Left kidney (tissue), 2 donors: ENCODE results near the gene CALN1. TPM values are rescaled to one million over a fixed set of nuclear protein-coding genes. Genes with fewer than 3 reads are reported as not detected.
A peak's percentile ranks its signal among the peaks of the same experiment; 100 is the strongest.

Source experiments
- DNase-seq: peaks from one replicate; pipeline ENCODE4 v3.0.0-alpha.2; 2013
- polyA plus RNA-seq: library from polyadenylated mRNA; unstranded; fragments of 120-200 nt; gene quantifications from one replicate; pipeline ENCODE4 v1.2.1, GENCODE V29; 2013; ENCODE audit not compliant: insufficient read length

Gene CALN1
- polyA plus RNA-seq, 1 donor: 1.5 TPM

- no peak for DNase-seq
Measured at GRCh38 chr7:71793251-71793650, 618.9 kb downstream of the CALN1 start.

GRCh38 chr7:71787513-71787912 is 624.6 kb downstream of the CALN1 start:
- DNase-seq: no peak

GRCh38 chr7:71785216-71785615 is 626.9 kb downstream of the CALN1 start:
- no peak for DNase-seq

GRCh38 chr7:71784781-71785180 is 627.4 kb downstream of the CALN1 start:
- DNase-seq: no peak

GRCh38 chr7:71784180-71784579 is 628.0 kb downstream of the CALN1 start:
- DNase-seq: no peak

- DNase-seq: no peak
Measured at GRCh38 chr7:71783779-71784178, 628.4 kb downstream of the CALN1 start.

GRCh38 chr7:71782051-71782450 is 630.1 kb downstream of the CALN1 start:
- no peak for DNase-seq

GRCh38 chr7:71780282-71780681 is 631.9 kb downstream of the CALN1 start:
- DNase-seq: no peak

GRCh38 chr7:71777278-71777677 is 634.9 kb downstream of the CALN1 start:
- DNase-seq: no peak

- DNase-seq: no peak
Measured at GRCh38 chr7:71776726-71777125, 635.4 kb downstream of the CALN1 start.

GRCh38 chr7:71775648-71776047 is 636.5 kb downstream of the CALN1 start:
- DNase-seq: no peak

GRCh38 chr7:71772779-71773178 is 639.4 kb downstream of the CALN1 start:
- no peak for DNase-seq

GRCh38 chr7:71770269-71770907 is 641.8 kb downstream of the CALN1 start:
- no peak for DNase-seq

- no peak for DNase-seq
Measured at GRCh38 chr7:71769326-71769725, 642.8 kb downstream of the CALN1 start.

- DNase-seq: no peak
Measured at GRCh38 chr7:71768450-71768849, 643.7 kb downstream of the CALN1 start.

GRCh38 chr7:71766016-71766415 is 646.1 kb downstream of the CALN1 start:
- no peak for DNase-seq

- no peak for DNase-seq
Measured at GRCh38 chr7:71761336-71761735, 650.8 kb downstream of the CALN1 start.

GRCh38 chr7:71754828-71755227 is 657.3 kb downstream of the CALN1 start:
- DNase-seq: no peak

GRCh38 chr7:71753956-71754664 is 658.0 kb downstream of the CALN1 start:
- no peak for DNase-seq

- no peak for DNase-seq
Measured at GRCh38 chr7:71753236-71753635, 658.9 kb downstream of the CALN1 start.

- peak; percentile 53 for DNase-seq
Measured at GRCh38 chr7:71752171-71752935, 659.8 kb downstream of the CALN1 start.

- no peak for DNase-seq
Measured at GRCh38 chr7:71750290-71750689, 661.8 kb downstream of the CALN1 start.

- no peak for DNase-seq
Measured at GRCh38 chr7:71746006-71746405, 666.1 kb downstream of the CALN1 start.
